Stimulated activated naive CD8-positive, alpha-beta T cell treated with anti-CD3 and anti-CD28 coated beads, Interleukin-15, Interleukin-2, amounts not matched to agents 100 U/mL and 50 U/mL, for 24 hours (primary cell): ENCODE measurements around the gene FNBP1.

Source experiments
- ATAC-seq: fragments of 150-1000 bp; cut with Tn5 transposase; one replicate; pipeline ENCODE4 v1.10.0; 2021
- DNase-seq: peaks from one replicate; pipeline ENCODE4 v3.0.0; 2021

Gene FNBP1

GRCh38 chr9:129854588-129855110, 188.3 kb downstream of the FNBP1 start:
- ATAC-seq (peak; percentile 76), DNase-seq (peak; percentile 37)

- DNase-seq (no peak), ATAC-seq (no peak)
Measured at GRCh38 chr9:129853614-129854013, 189.4 kb downstream of the FNBP1 start.

GRCh38 chr9:129852579-129852978, 190.4 kb downstream of the FNBP1 start:
- ATAC-seq, result no peak

GRCh38 chr9:129851821-129852220, 191.2 kb downstream of the FNBP1 start:
- DNase-seq (no peak), ATAC-seq (no peak)

More at GRCh38 chr9:129852579-129852978, 190.4 kb downstream of the FNBP1 start:
- DNase-seq, result no peak

- no peak for ATAC-seq
- no peak for DNase-seq
Measured at GRCh38 chr9:129850821-129851550, 192.0 kb downstream of the FNBP1 start.

- no peak for DNase-seq
- ATAC-seq, result no peak
Measured at GRCh38 chr9:129849901-129850300, 193.1 kb downstream of the FNBP1 start.

GRCh38 chr9:129848712-129849441, 194.1 kb downstream of the FNBP1 start:
- ATAC-seq (no peak), DNase-seq (no peak)

- DNase-seq, result no peak
- ATAC-seq, result no peak
Measured at GRCh38 chr9:129845373-129845772, 197.6 kb downstream of the FNBP1 start.

GRCh38 chr9:129841071-129841470, 201.9 kb downstream of the FNBP1 start:
- DNase-seq, result no peak
- no peak for ATAC-seq

- peak; percentile 11 for DNase-seq
- ATAC-seq, result no peak
Measured at GRCh38 chr9:129840034-129840433, 203.0 kb downstream of the FNBP1 start.

GRCh38 chr9:129839324-129840023, 203.5 kb downstream of the FNBP1 start:
- no peak for ATAC-seq
- peak; percentile 14 for DNase-seq

GRCh38 chr9:129838707-129839259, 204.2 kb downstream of the FNBP1 start:
- DNase-seq, result peak; percentile 48
- ATAC-seq, result peak; percentile 58
